DMS79 (cell line): Measurements from ENCODE around the gene ACOT11.
A peak's percentile ranks its signal among the peaks of the same experiment; 100 is the strongest.
"Not testable (repeated sequence)": the region's sequence is repeated elsewhere in the genome, so short reads cannot be mapped to it uniquely, and the experiment has no call there.

Experiments used
- DNase-seq: peaks from one replicate; lab custom pipeline; 2025; lab: John Stamatoyannopoulos, UW

The ACOT11 gene

GRCh38 chr1:54547601-54548388 is at the start of gene ACOT11:
TSS of gene ACOT11 (plus strand) at chr1:54548228. CDS start at chr1:54548310, 82 bp downstream.
- DNase-seq = peak; percentile 93

GRCh38 chr1:54498383-54499096 is 49.5 kb upstream of the ACOT11 start:
- no peak for DNase-seq

- no peak for DNase-seq
Observed at GRCh38 chr1:54499097-54499359, 49.0 kb upstream of the ACOT11 start.

- no peak for DNase-seq
Observed at GRCh38 chr1:54499360-54500106, 48.5 kb upstream of the ACOT11 start.

DNA sequence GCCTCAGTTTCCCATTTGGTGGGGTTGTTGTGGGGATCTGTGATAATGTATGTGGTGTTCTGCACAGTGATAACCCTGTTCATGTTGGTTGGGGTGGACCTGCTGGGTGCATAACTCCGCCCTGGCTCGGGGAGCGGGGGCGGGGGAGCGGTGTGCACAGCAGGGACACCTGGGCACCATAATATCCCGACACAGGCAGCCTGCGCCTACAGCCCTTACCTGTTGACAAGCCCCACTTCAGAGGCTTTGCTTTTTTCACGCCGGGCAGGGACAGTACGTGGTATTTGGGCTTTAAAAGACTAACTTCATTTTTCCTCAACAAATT is 48.0 kb upstream of the ACOT11 start:
- DNase-seq = no peak

DNA sequence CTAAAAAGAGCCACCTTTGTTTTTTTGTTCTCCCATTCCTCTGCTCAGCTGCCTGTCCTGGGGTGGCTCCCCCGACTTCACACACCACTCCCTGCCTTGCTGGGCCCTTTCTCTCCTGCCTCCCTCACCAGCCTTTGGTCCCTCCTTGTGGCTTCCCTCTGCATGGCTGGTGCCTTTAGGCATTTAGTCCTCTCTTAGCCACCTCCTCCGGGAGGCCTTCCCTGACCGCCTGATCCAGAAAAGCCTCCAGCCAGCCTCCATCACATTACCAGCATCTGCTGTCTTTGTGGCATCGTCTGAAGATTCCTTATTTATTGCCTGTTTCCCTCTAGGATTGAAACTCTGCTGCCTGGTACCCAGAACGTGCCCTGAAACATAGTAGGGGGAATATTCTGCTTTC is 46.2 kb upstream of the ACOT11 start:
- DNase-seq = no peak

GRCh38 chr1:54502342-54502741 is 45.7 kb upstream of the ACOT11 start:
- no peak for DNase-seq

- no peak for DNase-seq
Observed at GRCh38 chr1:54506594-54506993, 41.4 kb upstream of the ACOT11 start.

GRCh38 chr1:54507033-54507870 is 40.8 kb upstream of the ACOT11 start:
- no peak for DNase-seq

GRCh38 chr1:54510715-54511270 is 37.2 kb upstream of the ACOT11 start:
- DNase-seq = no peak

DNA sequence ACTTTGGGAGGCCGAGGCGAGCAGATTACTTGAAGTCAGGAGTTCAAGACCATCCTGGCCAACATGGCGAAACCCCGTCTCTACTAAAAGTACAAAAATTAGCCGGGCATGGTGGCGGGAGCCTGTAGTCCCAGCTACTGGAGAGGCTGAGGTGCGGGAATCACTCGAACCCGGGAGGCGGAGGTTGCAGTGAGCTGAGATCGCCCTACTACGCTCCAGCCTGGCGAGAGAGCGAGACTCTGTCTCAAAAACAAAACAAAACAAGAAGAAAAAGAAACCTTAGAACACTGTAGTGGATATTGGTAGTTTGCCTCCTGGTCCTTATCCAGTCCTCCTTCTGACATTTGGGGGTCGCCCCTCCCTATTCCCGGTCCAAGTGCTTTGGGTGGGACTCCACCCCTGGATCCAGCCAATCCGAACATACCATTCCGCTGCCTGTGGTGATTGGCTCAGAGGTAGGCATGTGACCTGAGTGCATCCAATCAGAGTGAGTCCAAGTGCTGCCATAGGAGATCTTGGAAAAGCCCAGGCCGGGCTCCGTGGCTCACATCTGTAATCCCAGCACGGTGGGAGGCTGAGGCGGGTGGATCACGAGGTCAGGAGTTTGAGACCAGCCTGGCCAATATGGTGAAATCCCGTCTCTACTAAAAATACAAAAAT is 34.0 kb upstream of the ACOT11 start:
- DNase-seq = not testable (repeated sequence)

DNA sequence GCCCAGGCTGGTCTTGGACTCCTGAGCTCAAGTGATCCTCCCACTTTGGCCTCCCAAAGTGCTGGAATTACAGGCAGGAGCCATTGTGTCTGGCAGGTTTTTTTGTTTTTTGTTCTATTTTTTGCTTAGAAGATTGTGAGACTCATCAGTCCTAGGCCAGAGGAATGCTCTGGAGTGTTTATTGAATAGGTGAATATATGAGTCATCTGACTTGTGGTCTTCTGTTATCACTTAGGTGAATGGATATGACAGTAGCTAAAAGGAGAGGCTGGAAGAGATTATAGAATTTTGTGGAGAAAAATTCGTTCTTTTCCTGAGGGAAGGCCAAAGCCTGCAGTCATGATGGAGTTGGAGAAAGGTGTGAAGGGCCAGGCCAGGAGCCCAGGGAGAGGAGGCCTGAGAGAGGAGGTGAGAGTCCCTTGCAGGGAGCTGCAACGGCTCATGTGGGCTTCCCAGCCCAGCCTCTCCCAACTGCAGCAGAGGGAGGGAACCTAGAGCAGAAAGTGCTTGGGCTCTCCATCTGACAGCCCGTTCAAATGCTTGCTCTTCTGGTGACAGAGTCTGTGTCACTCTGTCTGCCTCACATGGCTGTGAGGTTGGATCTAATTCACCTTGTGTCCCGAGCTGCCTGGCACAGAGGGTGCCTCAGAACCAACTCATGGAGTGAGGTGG is 31.6 kb upstream of the ACOT11 start:
- DNase-seq = no peak

DNA sequence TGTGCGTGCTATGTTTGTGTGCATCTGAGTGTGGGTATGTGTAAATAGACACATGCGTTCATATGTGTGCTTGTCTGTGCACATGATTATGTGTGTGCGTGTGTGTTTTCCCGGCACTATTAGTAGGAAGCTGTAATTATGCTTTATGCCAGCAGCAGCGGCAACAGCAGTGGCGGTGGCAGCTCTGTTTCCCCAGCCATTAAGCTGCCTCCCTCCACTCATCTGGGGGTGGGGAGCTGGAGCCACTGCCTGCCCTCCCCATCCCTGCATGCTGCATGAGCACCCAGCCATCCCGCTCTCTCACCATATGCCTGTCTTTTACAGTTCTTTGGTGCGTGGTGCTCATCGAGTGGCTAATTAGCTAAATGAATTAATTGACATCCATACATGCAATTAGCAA is 30.5 kb upstream of the ACOT11 start:
- DNase-seq = no peak

- no peak for DNase-seq
Observed at GRCh38 chr1:54518489-54518888, 29.5 kb upstream of the ACOT11 start.

GRCh38 chr1:54519709-54520108 is 28.3 kb upstream of the ACOT11 start:
- no peak for DNase-seq

GRCh38 chr1:54520631-54521321 is 27.3 kb upstream of the ACOT11 start:
- no peak for DNase-seq

- not testable (repeated sequence) for DNase-seq
Observed at GRCh38 chr1:54526565-54526964, 21.5 kb upstream of the ACOT11 start.

GRCh38 chr1:54528613-54529012 is 19.4 kb upstream of the ACOT11 start:
- no peak for DNase-seq

GRCh38 chr1:54532033-54532432 is 16.0 kb upstream of the ACOT11 start:
- no peak for DNase-seq

GRCh38 chr1:54536656-54537055 is 11.4 kb upstream of the ACOT11 start:
- not testable (repeated sequence) for DNase-seq
